GM19328 (cell line): ENCODE measurements around the gene POTEF.
"Not testable (repeated sequence)": the region's sequence is repeated elsewhere in the genome, so short reads cannot be mapped to it uniquely, and the experiment has no call there.

Source experiments
- ATAC-seq: cut with Tn5 transposase; IDR thresholded peaks from one replicate; pipeline ENCODE4 v1.9.1; 2021; ENCODE audit warnings: mild to moderate bottlenecking, moderate library complexity; ENCODE audit not compliant: unreplicated experiment

The POTEF gene

GRCh38 chr2:130135692-130136541, 6.9 kb upstream of the POTEF start:
- ATAC-seq = no peak

GRCh38 chr2:130128464-130128863, 558 bp downstream of the POTEF start:
- ATAC-seq = not testable (repeated sequence)

- not testable (repeated sequence) for ATAC-seq
Observed at GRCh38 chr2:130127726-130128125, 1.3 kb downstream of the POTEF start.

GRCh38 chr2:130120924-130121323, 8.1 kb downstream of the POTEF start:
- ATAC-seq = not testable (repeated sequence)

- not testable (repeated sequence) for ATAC-seq
Observed at GRCh38 chr2:130102597-130103363, 26.2 kb downstream of the POTEF start.

GRCh38 chr2:130062645-130063044, 66.4 kb downstream of the POTEF start:
- not testable (repeated sequence) for ATAC-seq

- ATAC-seq = not testable (repeated sequence)
Observed at GRCh38 chr2:130059982-130060381, 69.0 kb downstream of the POTEF start.

GRCh38 chr2:130056336-130056735, 72.7 kb downstream of the POTEF start:
- ATAC-seq = not testable (repeated sequence)

- not testable (repeated sequence) for ATAC-seq
Observed at GRCh38 chr2:130053217-130053911, 75.7 kb downstream of the POTEF start.

- ATAC-seq = not testable (repeated sequence)
Observed at GRCh38 chr2:130052376-130052775, 76.6 kb downstream of the POTEF start.

- not testable (repeated sequence) for ATAC-seq
Observed at GRCh38 chr2:130048422-130048821, 80.6 kb downstream of the POTEF start.

- not testable (repeated sequence) for ATAC-seq
Observed at GRCh38 chr2:130038265-130038603, 90.8 kb downstream of the POTEF start.

- not testable (repeated sequence) for ATAC-seq
Observed at GRCh38 chr2:130025931-130026330, 103.1 kb downstream of the POTEF start.
